Smooth muscle cell (in vitro differentiated cells): ENCODE measurements around the gene ACTN2. TPM values are rescaled to one million over a fixed set of nuclear protein-coding genes. Genes with fewer than 3 reads are reported as not detected.
A peak's percentile ranks its signal among the peaks of the same experiment; 100 is the strongest.

Experiments
- DNase-seq: peaks from one replicate; lab custom pipeline; 2025; ENCODE audit not compliant: unreplicated experiment; lab: John Stamatoyannopoulos, UW
- H2AFZ ChIP-seq: fragments of 200-600 bp; sonication (generic); 2 replicates; pipeline ENCODE4 v1.6.0; 2016; ENCODE audit warnings: antibody characterized with exemption, low read depth, mild to moderate bottlenecking
- H3F3A ChIP-seq: fragments of 200-600 bp; sonication (generic); 2 replicates; pipeline ENCODE4 v1.6.0; 2017; ENCODE audit warnings: antibody characterized with exemption, low read depth
- H3K27ac ChIP-seq: fragments of 200-600 bp; sonication (generic); 2 replicates; pipeline ENCODE4 v1.5.1; 2016; ENCODE audit warnings: low read depth, mild to moderate bottlenecking
- H3K27me3 ChIP-seq: fragments of 200-600 bp; sonication (generic); 2 replicates; pipeline ENCODE4 v1.6.1; 2016; ENCODE audit warnings: low read depth, mild to moderate bottlenecking
- H3K36me3 ChIP-seq: fragments of 200-600 bp; sonication (generic); 2 replicates; pipeline ENCODE4 v1.5.1; 2016; ENCODE audit warnings: low read depth
- H3K4me1 ChIP-seq: fragments of 200-600 bp; sonication (generic); 2 replicates; pipeline ENCODE4 v1.5.1; 2016; ENCODE audit warnings: low read depth
- H3K4me2 ChIP-seq: fragments of 200-600 bp; sonication (generic); 2 replicates; pipeline ENCODE4 v1.6.0; 2016; ENCODE audit warnings: mild to moderate bottlenecking
- H3K4me3 ChIP-seq: fragments of 200-600 bp; sonication (generic); 2 replicates; pipeline ENCODE4 v1.5.1; 2016; ENCODE audit warnings: mild to moderate bottlenecking
- H3K79me2 ChIP-seq: fragments of 200-600 bp; sonication (generic); 2 replicates; pipeline ENCODE4 v1.6.0; 2016; ENCODE audit warnings: low read depth, mild to moderate bottlenecking
- H3K9ac ChIP-seq: fragments of 200-600 bp; sonication (generic); 2 replicates; pipeline ENCODE4 v1.6.0; 2016; ENCODE audit warnings: low read depth
- H3K9me3 ChIP-seq: fragments of 200-600 bp; sonication (generic); replicated peaks from 2 replicates; pipeline ENCODE4 v1.5.1; 2016; ENCODE audit warnings: low read depth
- H4K20me1 ChIP-seq: fragments of 200-600 bp; sonication (generic); 2 replicates; pipeline ENCODE4 v1.6.0; 2016; ENCODE audit warnings: low read depth
- CTCF ChIP-seq: fragments of 200-600 bp; sonication (generic); IDR thresholded peaks from 2 replicates; pipeline ENCODE4 v1.5.1; 2017; ENCODE audit warnings: borderline replicate concordance, mild to moderate bottlenecking, antibody characterized with exemption; ENCODE audit not compliant: insufficient read depth, poor library complexity, severe bottlenecking
- WGBS: methylation state at CpG from one replicate; pipeline ENCODE4 v1.1.7; 2016; ENCODE audit warnings: low lambda C conversion rate; 5-methylcytosine and 5-hydroxymethylcytosine counted together
- polyA plus RNA-seq: library from polyadenylated mRNA; unstranded; fragments of >200 nt; fragmentation: Nextera tagmentation; extraction: Ambion mirVana; gene quantifications from 2 replicates; pipeline ENCODE4 v1.2.1, GENCODE V29; 2016
- total RNA-seq: library from RNA; depleted of rRNA; stranded (reverse); fragments of >200 nt; gene quantifications from 2 replicates; pipeline ENCODE4 v1.2.3, GENCODE V29; 2014

The ACTN2 gene
- total and polyA plus RNA-seq, 2 experiments from 2014 or later = not detected

GRCh38 chr1:236670060-236670459, 16.2 kb upstream of the ACTN2 start:
- H3K27ac ChIP-seq = no peak overlapping the region
- no peaks in the 10 kb centered on the region for H3K36me3 ChIP-seq
- H3K9ac ChIP-seq = no peak overlapping the region
- peaks cover 17% of the 10 kb centered on the region for H3K27me3 ChIP-seq
- H3K9me3 ChIP-seq = no peaks in the 10 kb centered on the region
- TF ChIP-seq CTCF = no peak
- WGBS = 35% methylated on average over 7 of the region's 7 CpGs
- no peaks in the 10 kb centered on the region for H3F3A ChIP-seq
- DNase-seq = no peak
- no peak overlapping the region for H3K4me3 ChIP-seq
- no peaks in the 10 kb centered on the region for H3K79me2 ChIP-seq
- no peaks in the 10 kb centered on the region for H3K4me1 ChIP-seq
- no peaks in the 10 kb centered on the region for H4K20me1 ChIP-seq
- H2AFZ ChIP-seq = no peak overlapping the region
- no peak overlapping the region for H3K4me2 ChIP-seq

GRCh38 chr1:236673289-236673919, 12.9 kb upstream of the ACTN2 start:
- no peaks in the 10 kb centered on the region for H3K9me3 ChIP-seq
- H3K79me2 ChIP-seq = no peaks in the 10 kb centered on the region
- no peak overlapping the region for H3K4me2 ChIP-seq
- no peaks in the 10 kb centered on the region for H4K20me1 ChIP-seq
- DNase-seq = no peak
- no peak overlapping the region for H2AFZ ChIP-seq
- no peak overlapping the region for H3K9ac ChIP-seq
- H3K27ac ChIP-seq = no peak overlapping the region
- peaks cover 31% of the 10 kb centered on the region for H3K27me3 ChIP-seq
- H3K4me1 ChIP-seq = no peaks in the 10 kb centered on the region
- no peak overlapping the region for H3K4me3 ChIP-seq
- no peaks in the 10 kb centered on the region for H3F3A ChIP-seq
- WGBS = 88% methylated on average over 5 of the region's 5 CpGs
- TF ChIP-seq CTCF = no peak
- H3K36me3 ChIP-seq = no peaks in the 10 kb centered on the region

GRCh38 chr1:236677641-236678235, 8.6 kb upstream of the ACTN2 start:
- Histone ChIP-seq H3K9ac (no peak overlapping the region), H3K4me1 (no peaks in the 10 kb centered on the region), H4K20me1 (no peaks in the 10 kb centered on the region), H3K36me3 (no peaks in the 10 kb centered on the region), H2AFZ (no peak overlapping the region), H3F3A (no peaks in the 10 kb centered on the region), H3K27ac (no peak overlapping the region), H3K4me2 (peak overlapping the region; percentile 15), H3K4me3 (no peak overlapping the region), H3K79me2 (no peaks in the 10 kb centered on the region), H3K27me3 (peaks cover 27% of the 10 kb centered on the region), H3K9me3 (no peaks in the 10 kb centered on the region)
- no peak for DNase-seq
- WGBS = 63% methylated on average over 3 of the region's 3 CpGs
- no peak for TF ChIP-seq CTCF

- Histone ChIP-seq H3K4me2 (no peak overlapping the region), H3K27ac (no peak overlapping the region), H3K9ac (no peak overlapping the region), H3K4me1 (no peaks in the 10 kb centered on the region), H3K27me3 (peaks cover 2% of the 10 kb centered on the region), H4K20me1 (no peaks in the 10 kb centered on the region), H3K79me2 (no peaks in the 10 kb centered on the region), H3K9me3 (no peaks in the 10 kb centered on the region), H3F3A (peaks cover 7% of the 10 kb centered on the region), H2AFZ (no peak overlapping the region), H3K36me3 (no peaks in the 10 kb centered on the region), H3K4me3 (no peak overlapping the region)
- TF ChIP-seq CTCF = no peak
- no peak for DNase-seq
- 86% methylated on average over 3 of the region's 3 CpGs for WGBS
These were observed 5.1 kb upstream of the ACTN2 start for GRCh38 chr1:236681219-236681618.
